Upper lobe of left lung (tissue), 4 donors: ENCODE results near the gene WDR70.

Source experiments
- CTCF ChIP-seq, 6 experiments: fragments of 450-650 bp in 4 of 6; fragments of 200-600 bp in 2 of 6; sonication (generic) in 2 of 6; IDR thresholded peaks; one replicate each; pipeline ENCODE4 v1.5.1; 2016 to 2019; ENCODE audit warnings: antibody characterized with exemption in 6 of 6
- POLR2A ChIP-seq, 4 donors: fragments of 450-650 bp; IDR thresholded peaks; one replicate each; pipeline ENCODE4 v1.5.1; 2016 to 2017; ENCODE audit warnings: antibody characterized with exemption in 4 of 4, mild to moderate bottlenecking in 2 of 4

GRCh38 chr5:37769108-37769507, 390.0 kb downstream of the WDR70 start:
- no peak for TF ChIP-seq CTCF (IDR thresholded peaks at IDR 0.05)
- TF ChIP-seq POLR2A (IDR thresholded peaks at IDR 0.05), result no peak
